ENCODE data around the gene RAB22A.

- TF ChIP-seq CTCF (IDR thresholded peaks at IDR 0.05) (no peak), POLR2A (IDR thresholded peaks at IDR 0.05) (no peak)
Observed at GRCh38 chr20:58402827-58403226, 93.3 kb downstream of the RAB22A start.
